HEK293 (cell line): ENCODE results near the gene JAKMIP1.

Experiments
- CTCF ChIA-PET: fragments of 350-600 bp; formaldehyde crosslinking; extraction: SDS; loops from one replicate; lab custom pipeline; 2021; ENCODE audit warnings: antibody characterized with exemption; lab: Yijun Ruan, JAX
- POLR2A ChIA-PET: fragments of 300-600 bp; formaldehyde crosslinking; extraction: SDS; loops from one replicate; lab custom pipeline; 2020; ENCODE audit warnings: antibody characterized with exemption, inconsistent platforms; lab: Yijun Ruan, JAX
- H3K27ac ChIP-seq: fragments of 200-500 bp; sonication (Bioruptor generic); 2 replicates; pipeline ENCODE4 v1.5.1; 2014; ENCODE audit warnings: low read depth, low read length, control low read depth, inconsistent platforms; ENCODE audit errors: extremely low read depth
- H3K36me3 ChIP-seq, 2 experiments: fragments of 200-500 bp in 1 of 2; sonication (Bioruptor generic) in 1 of 2; 1 replicate in 1 of 2; 2 replicates in 1 of 2; pipeline ENCODE4 v1.5.1; 2014 to 2017; ENCODE audit warnings: inconsistent platforms in 2 of 2, low read length in 2 of 2; ENCODE audit not compliant: control insufficient read depth in 2 of 2, insufficient read depth in 1 of 2
- H3K4me1 ChIP-seq: fragments of 200-500 bp; sonication (Bioruptor generic); 2 replicates; pipeline ENCODE4 v1.5.1; 2014; ENCODE audit warnings: mild to moderate bottlenecking, low read length, inconsistent platforms; ENCODE audit not compliant: control insufficient read depth, insufficient read depth
- H3K4me3 ChIP-seq: 2 replicates; pipeline ENCODE4 v1.5.1; 2011; ENCODE audit warnings: low read depth, mild to moderate bottlenecking, control low read depth, low read length, moderate library complexity
- H3K9me3 ChIP-seq: fragments of 200-500 bp; sonication (Bioruptor generic); 2 replicates; pipeline ENCODE4 v1.5.1; 2014; ENCODE audit warnings: low read depth, low read length, inconsistent platforms; ENCODE audit not compliant: control insufficient read depth, insufficient read depth
- BCL11B ChIP-seq: fragments of 450-650 bp; formaldehyde crosslinking; IDR thresholded peaks from 2 replicates; pipeline ENCODE4 v1.5.1; 2016; ENCODE audit warnings: low read depth, missing biosample characterization, missing genetic modification characterization
- GLI2 ChIP-seq: fragments of 450-650 bp; formaldehyde crosslinking; IDR thresholded peaks from 2 replicates; pipeline ENCODE4; 2017; ENCODE audit warnings: missing biosample characterization, missing genetic modification characterization, low read depth, borderline replicate concordance
- HOXC10 ChIP-seq: sonication (generic); formaldehyde crosslinking; IDR thresholded peaks from 2 replicates; pipeline ENCODE4 v1.8.1; 2023; ENCODE audit warnings: mild to moderate bottlenecking, missing genetic modification reagents
- IKZF3 ChIP-seq: fragments of 450-650 bp; IDR thresholded peaks from 2 replicates; pipeline ENCODE4 v1.5.0; 2018; ENCODE audit warnings: missing biosample characterization, mild to moderate bottlenecking, missing genetic modification characterization, moderate library complexity
- KLF7 ChIP-seq: fragments of 450-650 bp; formaldehyde crosslinking; IDR thresholded peaks from 2 replicates; pipeline ENCODE4 v1.5.1; 2016; ENCODE audit warnings: missing biosample characterization, missing genetic modification characterization, borderline replicate concordance
- KLF8 ChIP-seq: fragments of 450-650 bp; formaldehyde crosslinking; IDR thresholded peaks from 2 replicates; pipeline ENCODE4 v1.5.1; 2016; ENCODE audit warnings: missing biosample characterization, missing genetic modification characterization
- MYNN ChIP-seq: fragments of 450-650 bp; formaldehyde crosslinking; IDR thresholded peaks from 2 replicates; pipeline ENCODE4 v1.5.1; 2016; ENCODE audit warnings: missing biosample characterization, missing genetic modification characterization, borderline replicate concordance
- OVOL3 ChIP-seq: fragments of 450-650 bp; formaldehyde crosslinking; IDR thresholded peaks from 2 replicates; pipeline ENCODE4 v1.5.1; 2016; ENCODE audit warnings: missing biosample characterization, missing genetic modification characterization
- SCRT1 ChIP-seq: fragments of 450-650 bp; formaldehyde crosslinking; IDR thresholded peaks from 2 replicates; pipeline ENCODE4 v1.5.1; 2016; ENCODE audit warnings: missing biosample characterization, missing genetic modification characterization, borderline replicate concordance
- SP7 ChIP-seq: fragments of 450-650 bp; formaldehyde crosslinking; IDR thresholded peaks from 2 replicates; pipeline ENCODE4 v1.5.1; 2016; ENCODE audit warnings: missing biosample characterization, missing genetic modification characterization
- YY2 ChIP-seq: fragments of 450-650 bp; formaldehyde crosslinking; IDR thresholded peaks from 2 replicates; pipeline ENCODE4 v1.5.1; 2016; ENCODE audit warnings: missing biosample characterization, missing genetic modification characterization
- ZBTB20 ChIP-seq: fragments of 450-650 bp; formaldehyde crosslinking; IDR thresholded peaks from 2 replicates; pipeline ENCODE4 v1.5.1; 2016; ENCODE audit warnings: missing biosample characterization, missing genetic modification characterization
- ZIC2 ChIP-seq: fragments of 450-650 bp; formaldehyde crosslinking; IDR thresholded peaks from 2 replicates; pipeline ENCODE4 v1.5.1; 2016; ENCODE audit warnings: missing biosample characterization, missing genetic modification characterization
- ZNF248 ChIP-seq: fragments of 450-650 bp; formaldehyde crosslinking; IDR thresholded peaks from 2 replicates; pipeline ENCODE4 v1.5.1; 2017; ENCODE audit warnings: missing biosample characterization, missing genetic modification characterization
- ZNF274 ChIP-seq, 2 experiments: fragments of 200-500 bp in 1 of 2; fragments of 450-650 bp in 1 of 2; sonication (Bioruptor generic) in 1 of 2; formaldehyde crosslinking in 1 of 2; IDR thresholded peaks; 2 replicates each; pipeline versions ENCODE4 v1.5.1 to v1.6.1; 2014 to 2016; ENCODE audit warnings: borderline replicate concordance in 1 of 2, inconsistent platforms in 1 of 2, low read length in 1 of 2, missing biosample characterization in 1 of 2, missing genetic modification characterization in 1 of 2
- ZNF354C ChIP-seq: fragments of 450-650 bp; formaldehyde crosslinking; IDR thresholded peaks from 2 replicates; pipeline ENCODE4 v1.5.1; 2016; ENCODE audit warnings: missing biosample characterization, missing genetic modification characterization, low read depth, borderline replicate concordance
- ZNF37A ChIP-seq: fragments of 450-650 bp; IDR thresholded peaks from 2 replicates; pipeline ENCODE4 v1.5.1; 2018; ENCODE audit warnings: missing biosample characterization, missing genetic modification characterization
- ZNF473 ChIP-seq: fragments of 450-650 bp; formaldehyde crosslinking; IDR thresholded peaks from 2 replicates; pipeline ENCODE4 v1.5.1; 2017; ENCODE audit warnings: missing biosample characterization, missing genetic modification characterization
- ZNF558 ChIP-seq: fragments of 450-650 bp; formaldehyde crosslinking; IDR thresholded peaks from 2 replicates; pipeline ENCODE4 v1.5.1; 2016; ENCODE audit warnings: missing biosample characterization, missing genetic modification characterization
- ZNF624 ChIP-seq: fragments of 450-650 bp; formaldehyde crosslinking; IDR thresholded peaks from 2 replicates; pipeline ENCODE4 v1.5.1; 2017; ENCODE audit warnings: missing biosample characterization, missing genetic modification characterization
- ZNF785 ChIP-seq: fragments of 450-650 bp; formaldehyde crosslinking; IDR thresholded peaks from 2 replicates; pipeline ENCODE4 v1.5.1; 2016; ENCODE audit warnings: missing biosample characterization, missing genetic modification characterization
- ZNF792 ChIP-seq: fragments of 450-650 bp; formaldehyde crosslinking; IDR thresholded peaks from 2 replicates; pipeline ENCODE4 v1.5.1; 2016; ENCODE audit warnings: missing biosample characterization, missing genetic modification characterization
- ZNF843 ChIP-seq: fragments of 450-650 bp; formaldehyde crosslinking; IDR thresholded peaks from 2 replicates; pipeline ENCODE4 v1.5.1; 2016; ENCODE audit warnings: missing biosample characterization, missing genetic modification characterization
- ZSCAN30 ChIP-seq: fragments of 450-650 bp; IDR thresholded peaks from 2 replicates; pipeline ENCODE4 v1.5.1; 2018; ENCODE audit warnings: missing biosample characterization, mild to moderate bottlenecking, missing genetic modification characterization, moderate library complexity
- TF ChIP-seq, protein P1 (sequence below): fragments of 450-650 bp; formaldehyde crosslinking; optimal IDR thresholded peaks from 2 replicates; pipeline ENCODE3; 2016; ENCODE audit warnings: missing biosample characterization, mild to moderate bottlenecking, missing genetic modification characterization

Gene JAKMIP1

DNA sequence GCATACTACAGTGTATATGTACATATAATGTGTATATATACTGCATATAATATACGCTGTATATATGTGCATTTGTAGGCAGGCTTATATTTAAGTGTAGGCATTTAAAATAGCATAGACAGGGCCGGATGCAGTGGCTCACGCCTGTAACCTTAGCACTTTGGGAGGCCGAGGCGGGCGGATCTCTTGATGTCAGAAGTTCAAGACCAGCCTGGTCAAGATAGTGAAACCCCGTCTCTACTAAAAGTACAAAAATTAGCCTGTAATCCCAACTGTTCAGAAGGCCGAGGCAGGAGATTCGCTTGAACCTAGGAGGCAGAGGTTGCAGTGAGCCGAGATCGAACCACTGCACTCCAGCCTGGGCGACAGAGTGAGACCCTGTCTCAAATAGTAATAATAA lies 78.4 kb downstream of the JAKMIP1 start:
- ChIA-PET POLR2A (no interaction called here), CTCF (interaction anchor here (0.5 kb wide), 1 partner anchor 220 kb away, joined by 6 read pairs; no protein-coding TSS in a partner anchor)
- TF ChIP-seq OVOL3 (no peak), SP7 (tag by site-specific recombination) (no peak), ZNF274 (IDR thresholded peaks at IDR 0.05; ENCODE audit: low read length) (no peak), ZNF274 (tag by site-specific recombination; IDR thresholded peaks at IDR 0.05; ENCODE audit: borderline replicate concordance) (no peak), ZNF843 (tag by site-specific recombination) (no peak), ZNF624 (tag by site-specific recombination) (no peak)
- Histone ChIP-seq H3K4me3 (no peak overlapping the region), H3K27ac (no peak overlapping the region), H3K36me3 (no peaks in the 10 kb centered on the region), H3K9me3 (no peaks in the 10 kb centered on the region), H3K4me1 (no peaks in the 10 kb centered on the region)

DNA sequence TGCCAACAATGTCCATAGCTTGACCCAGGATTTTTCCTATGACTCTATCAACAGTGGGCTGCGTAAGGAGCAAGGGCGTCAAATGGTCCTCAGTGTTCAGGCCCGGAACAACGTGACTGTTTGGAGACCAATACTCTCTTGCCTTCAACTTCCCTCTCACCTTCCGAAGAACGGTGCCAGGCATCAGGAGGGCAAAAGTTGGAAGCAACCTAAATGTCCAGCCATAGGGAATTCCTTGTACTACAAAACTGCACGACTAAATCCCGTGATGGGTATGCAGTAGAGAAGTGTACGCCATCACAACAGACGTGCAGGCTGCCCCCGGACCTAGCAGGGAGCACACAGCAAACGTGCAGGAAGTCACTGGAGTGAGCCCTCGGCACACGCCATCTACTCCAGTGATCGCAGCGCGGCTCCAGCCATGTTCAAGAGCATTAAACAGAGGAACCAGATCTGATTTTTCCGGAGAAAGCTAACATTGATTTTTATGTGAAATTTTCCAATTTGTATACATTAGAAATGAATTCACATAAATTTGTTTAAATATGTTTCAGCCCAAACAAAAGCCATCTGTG lies 79.0 kb downstream of the JAKMIP1 start:
- Histone ChIP-seq H3K27ac (no peak overlapping the region), H3K4me3 (no peak overlapping the region), H3K4me1 (no peaks in the 10 kb centered on the region), H3K36me3 (no peaks in the 10 kb centered on the region), H3K9me3 (no peaks in the 10 kb centered on the region)
- no peak for TF ChIP-seq KLF8
- no peak for TF ChIP-seq ZNF792
- TF ChIP-seq ZIC2 (tag by site-specific recombination) = no peak
- no peak for TF ChIP-seq BCL11B
- TF ChIP-seq ZSCAN30 (tag by site-specific recombination) = no peak
- TF ChIP-seq ZNF354C (tag by site-specific recombination) = no peak
- no peak for TF ChIP-seq ZNF785
- TF ChIP-seq KLF7 = no peak
- TF ChIP-seq IKZF3 (tag by site-specific recombination) = no peak
- no peak for TF ChIP-seq ZNF473 (tag by site-specific recombination)
- no peak for TF ChIP-seq SCRT1 (tag by site-specific recombination)
- TF ChIP-seq ZBTB20 (tag by site-specific recombination) = no peak
- no peak for TF ChIP-seq HOXC10 (CRISPR knock-in tag)
- CTCF ChIA-PET = interaction anchor here (0.5 to 0.6 kb wide), 2 partner anchors 221 to 294 kb away, joined by 3 to 6 read pairs; no protein-coding TSS in a partner anchor
- POLR2A ChIA-PET = no interaction called here

DNA sequence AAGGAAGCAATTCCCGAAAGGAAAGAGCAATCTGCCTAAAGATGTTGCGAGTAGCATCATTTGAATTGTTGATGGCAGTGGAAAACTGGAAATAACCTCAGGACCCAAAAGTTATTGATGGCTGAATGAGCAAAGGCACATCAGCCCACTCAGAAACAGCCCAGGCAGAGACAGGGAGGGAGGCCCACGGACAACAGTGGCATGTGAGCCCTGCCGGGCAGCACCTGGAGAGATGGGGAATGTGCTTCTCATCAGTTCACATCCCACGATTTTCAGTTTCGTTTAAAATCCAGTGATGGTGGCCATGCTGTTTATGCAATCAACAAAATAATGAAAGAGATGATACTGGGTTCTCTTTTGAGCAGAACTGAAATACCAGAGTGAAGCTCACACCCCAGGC lies 80.0 kb downstream of the JAKMIP1 start:
- no peak overlapping the region for H3K27ac ChIP-seq
- H3K9me3 ChIP-seq = no peaks in the 10 kb centered on the region
- POLR2A ChIA-PET = interaction anchor here (0.6 kb wide), 1 partner anchor 18 kb away, joined by 3 read pairs; no protein-coding TSS in a partner anchor
- H3K36me3 ChIP-seq = no peaks in the 10 kb centered on the region
- TF ChIP-seq MYNN (tag by site-specific recombination) = no peak
- TF ChIP-seq ZNF37A (tag by site-specific recombination) = no peak
- TF ChIP-seq, protein P1, sequence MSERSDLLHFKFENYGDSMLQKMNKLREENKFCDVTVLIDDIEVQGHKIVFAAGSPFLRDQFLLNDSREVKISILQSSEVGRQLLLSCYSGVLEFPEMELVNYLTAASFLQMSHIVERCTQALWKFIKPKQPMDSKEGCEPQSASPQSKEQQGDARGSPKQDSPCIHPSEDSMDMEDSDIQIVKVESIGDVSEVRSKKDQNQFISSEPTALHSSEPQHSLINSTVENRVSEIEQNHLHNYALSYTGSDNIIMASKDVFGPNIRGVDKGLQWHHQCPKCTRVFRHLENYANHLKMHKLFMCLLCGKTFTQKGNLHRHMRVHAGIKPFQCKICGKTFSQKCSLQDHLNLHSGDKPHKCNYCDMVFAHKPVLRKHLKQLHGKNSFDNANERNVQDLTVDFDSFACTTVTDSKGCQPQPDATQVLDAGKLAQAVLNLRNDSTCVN (tag by site-specific recombination) = no peak
- TF ChIP-seq GLI2 (tag by site-specific recombination) = no peak
- no peak for TF ChIP-seq ZNF248 (tag by site-specific recombination)
- TF ChIP-seq ZNF558 (tag by site-specific recombination) = no peak
- TF ChIP-seq YY2 (tag by site-specific recombination) = no peak
- TF ChIP-seq, all 188 proteins: peak for 0
- Histone ChIP-seq H3K4me3 (no peak overlapping the region), H3K4me1 (no peaks in the 10 kb centered on the region)
- CTCF ChIA-PET = no interaction called here
